NOMO-1 (cell line): Measurements from ENCODE around the gene RPP38.

Source experiments
- DNase-seq, 2 experiments: peaks; one replicate each; lab custom pipeline; 2025; ENCODE audit not compliant: unreplicated experiment in 2 of 2; lab: John Stamatoyannopoulos, UW

The RPP38 gene

GRCh38 chr10:15106352-15107013 is 9.3 kb downstream of the RPP38 start:
- peak; percentile 15 to 30 for DNase-seq

DNA sequence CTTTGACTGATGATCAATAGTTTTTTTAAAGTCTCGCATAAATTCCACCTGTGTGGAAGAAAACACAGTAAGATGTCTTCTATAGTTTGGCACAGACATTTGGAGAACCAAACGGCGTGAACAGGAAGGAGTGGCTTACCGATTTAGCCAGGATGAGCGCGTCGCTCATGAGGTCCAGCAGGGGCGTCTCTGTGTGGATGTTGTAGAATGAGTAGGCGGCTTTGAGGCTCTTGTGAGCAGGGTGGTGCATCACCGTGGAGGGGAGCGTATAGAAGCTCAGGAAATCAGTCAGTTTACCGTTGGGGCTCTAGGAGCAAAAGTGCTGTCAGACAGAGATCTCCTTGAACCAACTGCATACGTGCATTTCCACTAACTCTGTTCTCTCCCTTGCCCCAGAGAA is 15.5 kb downstream of the RPP38 start:
- DNase-seq: no peak

GRCh38 chr10:15113766-15114165 is 16.6 kb downstream of the RPP38 start:
- DNase-seq: no peak

DNA sequence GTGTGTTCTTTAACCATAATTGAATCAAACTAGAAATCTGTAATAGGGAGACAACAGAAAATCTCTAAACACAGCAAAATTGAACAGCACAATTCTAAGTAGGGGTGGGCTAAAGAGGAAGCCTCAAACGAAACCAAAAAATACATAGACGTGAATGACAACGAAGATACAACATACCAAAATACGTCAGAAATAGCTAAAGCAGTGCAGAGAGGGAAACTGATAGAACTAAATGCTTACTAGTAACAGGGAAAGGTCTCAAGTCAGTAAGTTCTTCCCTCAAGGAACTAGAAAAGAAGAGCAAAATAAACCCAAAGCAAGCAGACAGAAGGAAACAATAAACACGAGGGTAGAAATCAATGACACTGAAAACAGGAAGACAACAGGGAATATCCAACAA is 19.1 kb downstream of the RPP38 start:
- DNase-seq: no peak

GRCh38 chr10:15118615-15119014 is 21.5 kb downstream of the RPP38 start:
- DNase-seq: peak; percentile 33 to 74

- DNase-seq: no peak
These were observed 23.4 kb downstream of the RPP38 start for GRCh38 chr10:15120523-15120922.

DNA sequence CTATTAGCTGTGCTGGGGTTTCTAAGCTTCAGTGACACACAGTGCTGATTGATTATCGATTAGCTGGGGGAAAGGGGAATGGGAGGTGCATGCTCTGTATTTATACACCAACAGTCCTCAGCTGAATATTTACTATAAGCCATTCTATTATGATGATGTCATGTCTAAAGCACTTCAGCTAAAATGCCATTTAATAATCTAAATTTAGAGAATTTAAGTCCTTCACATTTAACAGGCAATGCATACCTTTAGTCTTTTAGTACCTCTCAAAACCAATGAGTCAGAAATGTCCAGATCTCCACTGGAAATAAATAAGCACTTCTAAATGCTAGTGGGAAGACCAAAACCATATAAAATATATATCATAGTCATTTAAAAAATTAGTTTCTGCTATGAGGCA is 24.6 kb downstream of the RPP38 start:
- no peak for DNase-seq

GRCh38 chr10:15122477-15123030 is 25.4 kb downstream of the RPP38 start:
- no peak for DNase-seq

GRCh38 chr10:15123749-15124184 is 26.6 kb downstream of the RPP38 start:
- DNase-seq: no peak

GRCh38 chr10:15124190-15124589 is 27.0 kb downstream of the RPP38 start:
- no peak for DNase-seq

GRCh38 chr10:15124908-15125307 is 27.8 kb downstream of the RPP38 start:
- DNase-seq: no peak

DNA sequence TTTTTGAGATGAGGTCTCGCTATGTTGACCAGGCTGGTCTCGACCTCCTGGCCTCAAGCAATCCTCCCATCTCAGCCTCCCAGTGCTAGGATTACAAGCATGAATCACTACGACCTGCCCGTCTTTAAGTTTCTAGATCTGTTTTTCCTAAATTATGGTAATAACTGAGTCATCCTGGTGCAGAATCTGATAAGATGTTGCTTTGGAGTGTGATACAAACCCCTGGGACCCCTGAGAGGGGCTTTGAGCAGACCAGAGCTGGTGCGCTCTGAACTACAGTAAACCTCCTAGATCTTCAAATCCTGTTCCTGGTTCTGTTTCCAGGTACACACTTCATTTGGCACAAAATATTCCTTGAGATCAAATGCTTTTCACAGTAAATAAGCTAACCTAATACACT is 34.2 kb downstream of the RPP38 start:
- DNase-seq: no peak

DNA sequence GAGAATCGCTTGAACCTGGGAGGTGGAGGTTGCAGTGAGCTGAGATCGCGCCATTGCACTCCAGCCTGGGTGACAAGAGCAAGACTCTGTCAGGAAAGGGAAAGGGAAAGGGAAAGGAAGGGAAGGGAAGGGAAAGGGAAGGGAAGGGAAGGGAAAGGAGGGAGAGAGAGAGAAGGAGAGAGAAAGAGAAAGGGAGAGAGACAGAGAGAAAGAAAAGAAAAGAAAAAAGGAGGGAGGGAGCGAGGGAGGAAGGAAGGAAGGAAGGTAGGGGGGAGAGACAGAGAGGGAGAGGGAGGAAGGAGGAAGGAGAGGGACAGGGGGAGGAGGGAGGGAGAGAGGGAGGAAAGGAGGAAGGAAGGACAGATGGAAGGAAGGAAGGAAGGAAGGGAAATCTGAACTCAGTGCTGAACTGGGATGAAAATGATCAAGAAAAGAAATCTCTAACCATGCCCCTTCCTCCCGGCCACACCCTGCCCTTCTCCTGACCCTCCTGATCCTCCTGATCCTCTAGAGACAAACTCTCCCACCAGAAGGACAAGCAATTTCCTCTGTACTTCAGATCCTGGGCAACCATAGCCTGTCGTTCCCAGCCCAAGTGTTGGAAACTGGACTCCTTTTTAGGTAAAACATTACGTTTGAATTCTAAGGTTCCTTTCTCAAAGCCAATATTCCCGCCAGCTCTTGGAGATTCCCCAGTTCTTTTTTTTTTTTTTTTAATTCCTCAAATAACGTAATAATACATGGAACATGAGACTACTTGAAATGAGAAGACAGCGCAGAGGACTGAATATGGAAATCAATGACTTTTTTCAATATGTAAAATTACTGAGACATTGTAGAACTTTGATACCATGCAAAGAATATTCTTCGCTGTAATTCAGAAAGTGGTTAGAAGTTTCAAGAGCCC is 39.2 kb downstream of the RPP38 start:
- no peak for DNase-seq

DNA sequence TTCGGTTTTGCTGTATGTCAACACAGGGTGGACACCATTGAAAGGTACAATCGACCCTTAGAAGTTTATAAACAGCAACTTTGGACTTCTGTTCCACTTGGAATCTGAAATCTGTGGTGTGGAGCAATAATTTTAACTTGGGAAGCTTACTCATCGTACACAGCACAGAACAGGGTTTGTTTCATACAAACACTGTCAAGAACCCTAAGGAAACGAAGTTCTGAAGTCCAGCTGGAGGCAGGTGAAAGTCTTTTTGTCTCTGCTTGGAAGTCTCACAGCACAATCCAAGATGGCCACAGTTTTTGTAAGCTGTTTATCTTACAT is 39.8 kb downstream of the RPP38 start:
- DNase-seq: no peak

- no peak for DNase-seq
These were observed 40.5 kb downstream of the RPP38 start for GRCh38 chr10:15137636-15138035.

DNA sequence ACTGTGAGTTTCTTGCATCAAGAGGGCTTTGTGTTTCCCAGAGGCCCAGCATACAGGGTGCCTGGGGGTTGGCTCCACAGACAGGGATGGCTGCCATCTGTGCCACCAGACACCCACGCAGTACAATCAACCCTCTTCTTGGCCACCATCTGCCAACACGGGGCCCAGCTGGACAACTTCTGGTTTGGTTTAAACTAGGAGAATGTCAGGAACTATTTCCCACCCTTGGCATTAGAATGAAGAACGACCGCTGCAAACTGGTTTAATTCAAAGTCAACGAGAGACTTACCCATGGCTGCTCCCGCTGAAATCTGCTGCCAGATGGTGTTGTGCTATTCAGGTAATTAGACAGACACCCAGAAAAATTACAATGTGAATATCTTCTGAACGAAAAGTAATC is 43.5 kb downstream of the RPP38 start:
- no peak for DNase-seq

DNA sequence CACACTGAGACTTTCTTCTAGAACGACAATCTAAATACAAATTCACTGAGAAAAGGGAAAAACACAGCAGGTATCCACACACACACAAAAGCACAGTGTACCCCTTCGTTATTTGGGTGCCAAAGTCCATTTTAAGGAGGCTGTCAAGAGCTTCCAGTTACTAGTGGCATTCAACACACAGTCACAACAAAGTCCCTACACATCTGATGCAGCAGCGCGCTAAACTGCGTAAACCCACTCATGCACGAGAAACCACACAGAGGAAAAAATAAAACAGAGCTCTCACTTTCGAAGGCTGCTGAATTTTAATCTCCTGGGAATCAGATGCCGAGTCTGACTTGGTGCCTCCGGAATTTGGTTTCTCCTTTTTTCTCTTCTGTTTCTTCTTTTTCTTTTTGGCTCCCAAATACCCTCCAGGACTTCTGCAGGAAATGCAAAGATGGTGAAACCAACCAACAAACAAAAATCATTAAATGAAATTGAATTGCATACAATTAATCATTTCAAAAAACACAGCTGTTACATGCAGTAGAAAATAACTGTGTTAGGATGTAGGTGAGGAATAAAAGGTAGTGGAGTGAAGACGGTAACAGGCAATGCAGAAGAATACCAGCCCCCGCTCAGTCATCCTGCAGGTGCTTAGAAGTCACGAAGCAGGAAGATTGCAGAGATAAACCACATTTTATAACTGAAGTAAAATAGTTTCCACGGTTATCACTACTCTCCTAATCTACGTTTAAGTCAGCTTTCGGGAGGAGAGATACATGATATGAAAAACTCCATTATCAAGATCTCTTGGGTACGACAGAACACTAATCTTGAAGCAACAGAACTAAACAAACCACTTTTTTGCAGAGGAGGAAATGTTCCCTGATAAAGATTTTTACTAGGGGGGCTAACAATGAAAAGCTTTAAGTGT is 44.2 kb downstream of the RPP38 start:
- DNase-seq: no peak

DNA sequence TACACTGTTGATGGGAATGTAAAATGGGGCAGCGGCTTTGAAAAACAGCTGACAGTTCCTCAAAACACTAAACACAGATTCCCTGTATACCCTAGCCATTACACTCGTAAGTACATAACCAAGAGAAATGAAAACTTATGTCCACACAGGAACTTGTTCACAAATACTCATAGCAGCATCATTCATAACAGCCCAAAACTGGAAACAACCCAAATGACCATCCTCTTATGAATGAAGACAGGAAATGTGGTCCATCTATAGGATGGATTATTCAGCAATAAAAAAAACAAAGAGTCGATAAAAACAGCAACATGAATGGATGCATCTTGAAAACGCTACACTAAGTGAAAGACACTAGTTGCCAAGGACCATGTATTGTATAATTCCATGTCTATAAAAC is 47.6 kb downstream of the RPP38 start:
- DNase-seq: no peak

GRCh38 chr10:15146366-15146765 is 49.2 kb downstream of the RPP38 start:
- no peak for DNase-seq

DNA sequence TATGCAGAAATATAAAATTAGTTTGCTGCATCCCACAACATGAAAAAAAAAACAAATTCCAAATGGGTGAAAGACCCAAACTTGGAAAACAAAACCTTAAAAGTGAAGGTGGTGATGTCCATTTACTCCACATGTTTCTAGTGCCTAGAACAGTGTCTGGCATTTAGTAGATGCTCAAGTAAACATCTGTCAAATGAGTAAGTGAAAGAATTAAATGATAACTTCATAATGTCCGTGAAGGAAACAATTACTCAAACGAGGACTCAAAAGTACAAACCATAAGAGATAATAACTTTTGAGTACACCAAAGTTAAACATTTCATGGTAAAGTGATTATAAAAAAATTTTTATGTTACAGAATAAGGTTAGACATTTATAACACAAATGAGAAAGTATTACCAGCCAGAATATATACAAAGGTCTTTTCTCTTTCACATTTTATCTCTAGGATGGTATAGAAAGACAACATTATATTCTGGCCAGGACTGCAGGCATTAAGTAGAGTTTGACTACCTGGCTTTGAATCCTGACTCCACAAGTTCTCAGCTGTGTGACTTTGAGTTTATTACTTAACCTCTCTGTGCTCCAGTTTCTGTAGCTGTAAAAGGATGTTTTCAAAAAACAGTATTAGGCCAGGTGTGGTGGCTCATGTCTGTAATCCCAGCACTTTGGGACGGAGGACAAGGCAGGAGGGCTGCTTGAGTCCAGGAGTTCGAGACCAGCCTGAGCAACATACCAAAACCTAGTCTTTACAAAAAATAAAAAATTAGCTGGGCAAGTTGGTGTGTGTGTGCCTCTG is 50.6 kb downstream of the RPP38 start:
- DNase-seq: no peak
